ENCODE data around the gene MINK1. TPM values are rescaled to one million over a fixed set of nuclear protein-coding genes. Genes with fewer than 3 reads are reported as not detected.

The MINK1 gene
- total RNA-seq, 1 donor: 38.0 TPM

DNA sequence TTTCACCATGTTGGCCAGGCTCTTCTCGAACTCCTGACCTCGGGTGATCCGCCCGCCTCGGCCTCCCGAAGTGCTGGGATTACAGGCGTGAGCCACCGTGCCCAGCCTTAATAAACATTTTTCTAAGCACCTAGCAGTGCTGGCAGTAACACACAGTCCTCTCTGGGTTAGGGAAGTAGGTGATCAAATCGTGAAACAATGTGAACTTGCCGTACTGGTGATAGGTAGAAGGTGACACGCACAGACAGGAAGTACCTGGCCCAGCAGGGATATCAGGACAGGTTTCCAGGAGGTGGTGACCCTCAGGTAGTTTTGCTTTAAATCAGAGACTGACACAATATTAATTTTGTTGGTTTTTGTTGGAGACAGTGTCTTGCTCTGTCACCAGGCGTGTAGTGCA is 21.7 kb upstream of the MINK1 start:
- TF ChIP-seq, protein P1, sequence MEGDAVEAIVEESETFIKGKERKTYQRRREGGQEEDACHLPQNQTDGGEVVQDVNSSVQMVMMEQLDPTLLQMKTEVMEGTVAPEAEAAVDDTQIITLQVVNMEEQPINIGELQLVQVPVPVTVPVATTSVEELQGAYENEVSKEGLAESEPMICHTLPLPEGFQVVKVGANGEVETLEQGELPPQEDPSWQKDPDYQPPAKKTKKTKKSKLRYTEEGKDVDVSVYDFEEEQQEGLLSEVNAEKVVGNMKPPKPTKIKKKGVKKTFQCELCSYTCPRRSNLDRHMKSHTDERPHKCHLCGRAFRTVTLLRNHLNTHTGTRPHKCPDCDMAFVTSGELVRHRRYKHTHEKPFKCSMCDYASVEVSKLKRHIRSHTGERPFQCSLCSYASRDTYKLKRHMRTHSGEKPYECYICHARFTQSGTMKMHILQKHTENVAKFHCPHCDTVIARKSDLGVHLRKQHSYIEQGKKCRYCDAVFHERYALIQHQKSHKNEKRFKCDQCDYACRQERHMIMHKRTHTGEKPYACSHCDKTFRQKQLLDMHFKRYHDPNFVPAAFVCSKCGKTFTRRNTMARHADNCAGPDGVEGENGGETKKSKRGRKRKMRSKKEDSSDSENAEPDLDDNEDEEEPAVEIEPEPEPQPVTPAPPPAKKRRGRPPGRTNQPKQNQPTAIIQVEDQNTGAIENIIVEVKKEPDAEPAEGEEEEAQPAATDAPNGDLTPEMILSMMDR (IDR thresholded peaks at IDR 0.05; ENCODE audit: insufficient read depth, low read depth, low read length): no peak
- no peak overlapping the region for H3K4me3 ChIP-seq (ENCODE audit: low read depth, low read length)
- DNase-seq (ENCODE audit: low read depth): no peak

DNA sequence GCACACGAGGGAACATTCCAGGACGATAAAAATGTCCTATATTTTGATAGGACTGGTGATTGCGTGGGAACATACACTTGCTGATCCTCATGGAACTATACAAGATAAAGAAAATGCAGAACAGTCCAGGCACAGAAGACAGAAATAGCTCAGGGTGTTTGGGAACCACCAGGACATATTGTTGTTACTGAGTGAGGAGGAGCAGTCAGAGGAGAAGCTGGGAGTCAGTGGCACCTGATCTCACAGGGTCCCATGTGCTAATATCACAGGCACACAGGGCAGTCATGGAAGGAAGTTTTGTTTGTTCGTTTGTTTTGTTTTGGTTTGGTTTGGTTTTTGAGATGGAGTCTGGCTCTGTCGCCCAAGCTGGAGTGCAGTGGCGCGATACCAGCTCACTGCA is 20.4 kb upstream of the MINK1 start:
- DNase-seq (ENCODE audit: low read depth): no peak

DNA sequence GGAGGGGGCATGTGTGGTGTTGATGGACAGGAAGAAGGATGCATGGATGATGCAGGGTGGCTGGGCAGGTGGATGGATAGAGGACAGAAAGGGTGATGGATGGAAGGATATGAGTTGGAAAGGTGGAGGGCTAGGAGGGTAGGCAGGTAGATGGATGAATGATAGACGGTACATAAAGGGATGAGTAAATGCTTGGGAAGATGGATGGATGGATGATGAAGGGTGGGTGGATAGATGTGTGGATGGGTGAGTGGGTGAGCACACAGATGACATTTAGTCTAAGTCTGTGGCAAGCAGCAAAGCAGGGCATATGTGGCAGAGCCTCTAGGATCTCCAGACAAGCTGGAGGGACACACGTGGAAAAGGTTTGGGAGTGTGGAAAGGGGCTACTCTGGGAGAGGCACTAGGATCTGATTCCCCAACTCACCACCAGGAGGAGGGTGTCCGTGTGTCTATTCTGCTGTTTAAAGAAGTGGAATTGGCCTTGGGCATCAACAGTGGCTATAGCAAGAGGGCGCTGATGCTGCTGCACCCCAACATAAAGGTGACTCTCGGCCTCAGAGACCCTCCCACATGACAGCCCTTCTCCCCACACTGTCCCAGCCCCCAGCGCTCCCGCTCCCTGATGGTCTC is 18.0 kb upstream of the MINK1 start:
- TF ChIP-seq, protein P1 (IDR thresholded peaks at IDR 0.05; ENCODE audit: insufficient read depth, low read depth, low read length): peak; percentile 29
- H3K4me3 ChIP-seq (ENCODE audit: low read depth, low read length): no peak overlapping the region
- DNase-seq (ENCODE audit: low read depth): no peak

More for the DNA sequence above, 20.4 kb upstream of the MINK1 start:
- TF ChIP-seq, protein P1 (IDR thresholded peaks at IDR 0.05; ENCODE audit: insufficient read depth, low read depth, low read length): no peak
- no peak overlapping the region for H3K4me3 ChIP-seq (ENCODE audit: low read depth, low read length)

DNA sequence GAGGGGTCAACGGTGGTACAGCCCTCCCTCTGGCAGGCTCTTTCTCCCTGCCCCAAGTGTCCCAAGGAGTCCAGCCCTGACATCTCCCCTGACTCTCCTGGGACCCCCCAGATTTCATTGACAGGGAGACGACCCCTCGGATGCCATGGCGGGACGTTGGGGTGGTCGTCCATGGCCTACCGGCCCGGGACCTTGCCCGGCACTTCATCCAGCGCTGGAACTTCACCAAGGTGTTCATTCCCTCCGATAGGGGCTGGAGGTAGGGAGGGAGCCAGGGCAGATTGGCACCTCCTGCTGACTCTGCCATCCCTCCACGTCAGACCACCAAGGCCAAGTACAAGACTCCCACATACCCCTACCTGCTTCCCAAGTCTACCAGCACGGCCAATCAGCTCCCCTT is 16.3 kb upstream of the MINK1 start:
- no peak for DNase-seq (ENCODE audit: low read depth)
- no peak overlapping the region for H3K4me3 ChIP-seq (ENCODE audit: low read depth, low read length)
- TF ChIP-seq, protein P1 (IDR thresholded peaks at IDR 0.05; ENCODE audit: insufficient read depth, low read depth, low read length): no peak

DNA sequence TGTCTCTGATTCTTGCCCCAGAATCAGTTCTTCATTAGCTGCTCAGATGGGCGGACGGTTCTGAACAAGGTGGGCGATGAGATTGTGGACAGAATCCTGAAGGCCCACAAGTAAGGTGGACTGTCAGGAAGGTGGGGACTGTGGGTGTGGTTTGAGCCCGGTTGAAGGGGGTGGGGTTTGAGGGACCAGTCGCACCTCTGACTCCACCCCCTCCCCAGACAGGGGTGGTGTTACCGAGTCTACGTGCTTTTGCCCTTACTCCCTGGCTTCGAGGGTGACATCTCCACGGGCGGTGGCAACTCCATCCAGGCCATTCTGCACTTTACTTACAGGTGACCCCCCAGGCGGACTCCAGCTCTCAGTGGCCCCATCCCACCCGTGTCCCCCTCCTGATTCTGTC is 14.9 kb upstream of the MINK1 start:
- H3K4me3 ChIP-seq (ENCODE audit: low read depth, low read length): no peak overlapping the region
- TF ChIP-seq, protein P1 (IDR thresholded peaks at IDR 0.05; ENCODE audit: insufficient read depth, low read depth, low read length): no peak
- DNase-seq (ENCODE audit: low read depth): no peak

DNA sequence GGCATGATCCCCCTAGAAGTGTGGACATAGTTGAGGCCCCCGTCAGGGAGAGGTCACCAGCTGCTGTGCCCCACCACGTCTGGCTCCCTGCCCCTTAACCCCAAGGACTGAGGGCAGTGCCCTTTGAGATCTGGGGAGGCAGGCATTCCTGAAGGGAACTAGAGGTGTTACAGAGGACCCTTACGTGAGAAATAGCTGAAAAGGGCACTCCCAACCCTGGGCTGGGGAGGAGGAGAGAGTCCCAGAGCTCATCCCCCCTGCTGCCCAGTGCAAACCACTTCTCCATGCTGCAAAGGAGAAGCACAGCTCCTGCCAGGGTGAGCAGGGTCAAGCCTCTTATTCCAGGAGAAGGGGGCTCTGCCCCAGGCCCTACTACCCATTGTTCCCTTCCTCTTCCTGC is 10.3 kb upstream of the MINK1 start:
- TF ChIP-seq, protein P1 (IDR thresholded peaks at IDR 0.05; ENCODE audit: insufficient read depth, low read depth, low read length): no peak
- DNase-seq (ENCODE audit: low read depth): no peak
- H3K4me3 ChIP-seq (ENCODE audit: low read depth, low read length): no peak overlapping the region
